Testis (tissue), 3 donors: Measurements from ENCODE around the gene SORD. TPM values are rescaled to one million over a fixed set of nuclear protein-coding genes. Genes with fewer than 3 reads are reported as not detected.

Experiments used
- DNase-seq: peaks from one replicate; pipeline ENCODE4 v3.0.0-alpha.2; 2019
- H3K27ac ChIP-seq, 2 donors: fragments of 200-600 bp; sonication (generic); one replicate each; pipeline ENCODE4 v1.5.1; 2019
- H3K27me3 ChIP-seq: fragments of 200-600 bp; sonication (generic); one replicate; pipeline ENCODE4 v1.5.1; 2019
- H3K36me3 ChIP-seq: fragments of 200-600 bp; sonication (generic); one replicate; pipeline ENCODE4 v1.5.1; 2017; ENCODE audit warnings: low read depth; ENCODE audit errors: missing control alignments
- H3K4me1 ChIP-seq: fragments of 200-600 bp; sonication (generic); one replicate; pipeline ENCODE4 v1.5.1; 2019
- H3K4me3 ChIP-seq, 2 donors: fragments of 200-600 bp; sonication (generic); one replicate each; pipeline ENCODE4 v1.5.1; 2017 to 2019
- H3K9me3 ChIP-seq: fragments of 200-600 bp; sonication (generic); one replicate; pipeline ENCODE4 v1.5.1; 2017
- POLR2A ChIP-seq: fragments of 450-650 bp; IDR thresholded peaks from one replicate; pipeline ENCODE4 v1.6.1; 2017; ENCODE audit warnings: antibody characterized with exemption, mild to moderate bottlenecking, moderate library complexity
- WGBS, 2 donors: methylation state at CpG; one replicate each; pipeline ENCODE4 v1.1.5; 2018; 5-methylcytosine and 5-hydroxymethylcytosine counted together
- intact Hi-C: fragments of 100-400 bp; cut with DNase I; formaldehyde crosslinking; loops from one replicate; pipeline ENCODE4 v1.15.1; 2023; ENCODE audit warnings: low total_unique reads
- polyA plus RNA-seq: library from polyadenylated mRNA; stranded (reverse); fragments of 350-450 nt; fragmentation: Illumina TruSeq; extraction: RNeasy Lipid Tissue Mini Kit (QIAGEN cat#74804); gene quantifications from one replicate; pipeline ENCODE4 v1.2.3, GENCODE V29; 2014; ENCODE audit warnings: low read depth, low replicate concordance; ENCODE audit not compliant: insufficient read depth
- total RNA-seq, 2 donors: library from RNA; depleted of rRNA; stranded (reverse); fragments of >200 nt; gene quantifications; one replicate each; pipeline ENCODE4 v1.2.3, GENCODE V29; 2016
- TF ChIP-seq, protein P1 (sequence below), 3 experiments: fragments of 450-650 bp in 2 of 3; fragments of 200-600 bp in 1 of 3; sonication (generic) in 1 of 3; IDR thresholded peaks; one replicate each; pipeline ENCODE4 v1.5.1; 2016 to 2019; ENCODE audit warnings: antibody characterized with exemption in 3 of 3, mild to moderate bottlenecking in 2 of 3, moderate library complexity in 1 of 3

The SORD gene
- total and polyA plus RNA-seq, 3 donors from 2014 or later: 21.4 to 34.1 (median 33.7) TPM

DNA sequence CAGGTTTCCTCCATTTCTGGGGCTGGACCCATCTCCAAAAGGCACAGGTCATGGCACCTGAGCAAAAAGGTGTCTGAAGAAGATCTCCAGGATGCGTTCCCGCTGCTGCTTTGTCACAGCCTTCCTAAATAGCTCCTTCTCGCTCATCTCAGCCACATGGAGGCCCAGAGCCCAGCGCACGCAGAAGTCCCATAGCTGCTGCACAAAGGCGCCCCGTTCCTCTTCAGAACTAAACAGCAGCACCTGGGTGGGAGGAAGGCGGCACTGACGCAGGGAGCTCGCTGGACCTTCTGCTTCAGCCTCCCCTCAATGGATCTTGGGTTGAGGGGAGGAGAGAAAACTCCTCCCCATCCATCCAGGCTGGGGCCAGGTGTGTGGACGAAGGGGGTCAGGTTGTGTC, 82.6 kb downstream of the SORD start:
- TF ChIP-seq, protein P1, sequence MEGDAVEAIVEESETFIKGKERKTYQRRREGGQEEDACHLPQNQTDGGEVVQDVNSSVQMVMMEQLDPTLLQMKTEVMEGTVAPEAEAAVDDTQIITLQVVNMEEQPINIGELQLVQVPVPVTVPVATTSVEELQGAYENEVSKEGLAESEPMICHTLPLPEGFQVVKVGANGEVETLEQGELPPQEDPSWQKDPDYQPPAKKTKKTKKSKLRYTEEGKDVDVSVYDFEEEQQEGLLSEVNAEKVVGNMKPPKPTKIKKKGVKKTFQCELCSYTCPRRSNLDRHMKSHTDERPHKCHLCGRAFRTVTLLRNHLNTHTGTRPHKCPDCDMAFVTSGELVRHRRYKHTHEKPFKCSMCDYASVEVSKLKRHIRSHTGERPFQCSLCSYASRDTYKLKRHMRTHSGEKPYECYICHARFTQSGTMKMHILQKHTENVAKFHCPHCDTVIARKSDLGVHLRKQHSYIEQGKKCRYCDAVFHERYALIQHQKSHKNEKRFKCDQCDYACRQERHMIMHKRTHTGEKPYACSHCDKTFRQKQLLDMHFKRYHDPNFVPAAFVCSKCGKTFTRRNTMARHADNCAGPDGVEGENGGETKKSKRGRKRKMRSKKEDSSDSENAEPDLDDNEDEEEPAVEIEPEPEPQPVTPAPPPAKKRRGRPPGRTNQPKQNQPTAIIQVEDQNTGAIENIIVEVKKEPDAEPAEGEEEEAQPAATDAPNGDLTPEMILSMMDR (IDR thresholded peaks at IDR 0.05): no peak
- TF ChIP-seq POLR2A: no peak
- no peak for DNase-seq
- no peaks in the 10 kb centered on the region for H3K4me1 ChIP-seq
- intact Hi-C loops: no loop called here
- H3K27ac ChIP-seq: no peak overlapping the region
- H3K36me3 ChIP-seq: no peaks in the 10 kb centered on the region
- no peaks in the 10 kb centered on the region for H3K9me3 ChIP-seq
- no peaks in the 10 kb centered on the region for H3K27me3 ChIP-seq
- no peak overlapping the region for H3K4me3 ChIP-seq
- 92 to 96% methylated on average over 4 to 11 of the region's 11 CpGs for WGBS, 2 donors

DNA sequence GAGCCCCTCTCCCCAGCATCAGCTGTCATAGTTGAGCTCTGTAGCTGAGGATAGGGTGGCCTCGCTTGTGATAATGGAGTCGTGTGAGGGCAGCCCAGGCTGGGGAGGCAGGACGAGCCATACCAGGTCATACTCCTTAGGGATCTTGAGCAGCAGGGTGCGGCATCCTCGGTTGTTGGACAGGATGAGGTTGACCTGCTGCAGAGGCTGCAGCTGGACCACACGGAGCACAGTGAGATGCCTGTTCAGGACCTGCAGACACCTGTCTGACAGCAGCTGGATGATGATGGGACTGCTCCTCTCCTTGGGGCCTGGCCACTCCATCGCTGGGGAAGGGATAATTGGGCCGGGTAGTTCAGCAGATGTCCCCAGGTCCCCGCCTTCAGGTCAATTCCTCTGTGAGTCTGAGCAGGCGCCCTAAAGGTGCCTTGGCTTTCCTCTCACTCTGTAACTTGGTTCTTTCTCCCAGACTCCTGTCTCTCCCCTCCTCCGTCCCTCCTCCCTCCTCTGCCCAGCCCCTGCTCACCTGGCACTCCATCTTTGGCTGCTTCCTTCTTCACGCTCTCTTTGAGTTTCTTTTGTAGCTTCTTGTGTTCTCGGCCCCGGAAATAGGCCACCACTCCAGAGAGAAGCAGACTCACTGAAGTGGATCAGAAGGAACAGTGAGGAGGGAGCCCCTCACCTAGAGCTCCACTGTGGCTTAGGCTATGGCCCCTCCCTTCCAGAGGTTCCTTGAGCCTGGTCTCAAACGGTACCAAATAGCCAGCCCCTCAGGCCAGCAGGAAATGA, 83.2 kb downstream of the SORD start:
- DNase-seq: no peak
- H3K4me1 ChIP-seq: no peaks in the 10 kb centered on the region
- no peaks in the 10 kb centered on the region for H3K27me3 ChIP-seq
- H3K9me3 ChIP-seq: no peaks in the 10 kb centered on the region
- intact Hi-C loops: no loop called here
- TF ChIP-seq POLR2A: no peak
- TF ChIP-seq, protein P1 (IDR thresholded peaks at IDR 0.05): no peak
- 79 to 86% methylated on average over 10 to 15 of the region's 15 CpGs for whole genome bisulfite sequencing, 2 donors
- H3K36me3 ChIP-seq: no peaks in the 10 kb centered on the region
- H3K27ac ChIP-seq: no peak overlapping the region
- no peak overlapping the region for H3K4me3 ChIP-seq

DNA sequence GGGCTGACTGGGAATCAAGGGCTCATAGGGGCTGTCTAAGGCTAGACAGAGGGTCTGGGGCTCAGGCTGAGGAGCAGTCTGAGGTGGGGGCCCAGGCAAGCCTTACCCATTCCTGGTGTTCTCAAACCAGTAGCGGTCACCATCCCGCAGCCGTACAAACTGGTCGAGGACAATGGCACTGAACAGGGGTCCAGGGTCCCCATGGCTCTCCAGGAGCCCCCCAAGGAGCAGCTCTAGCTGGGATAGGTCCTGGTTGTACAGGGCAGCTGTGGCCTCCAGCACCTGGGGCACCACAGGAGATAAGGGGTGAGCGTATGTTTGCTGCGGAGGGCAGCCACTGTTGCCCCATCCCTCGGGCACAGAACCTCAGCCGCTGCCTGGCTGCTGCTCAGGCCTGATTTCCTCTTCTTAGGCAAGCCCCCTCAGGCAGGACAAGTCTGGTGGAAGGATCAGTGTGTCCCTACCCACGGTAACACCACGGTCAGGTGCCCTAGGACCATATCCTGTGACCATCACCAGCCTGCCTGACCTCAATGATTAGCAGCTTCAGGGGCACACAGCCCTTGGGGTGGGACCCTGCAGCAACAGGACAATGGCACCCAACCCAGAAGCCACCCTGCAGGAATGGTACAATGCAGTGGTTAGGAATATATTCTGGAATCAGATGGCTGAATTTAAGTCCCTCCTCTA, 85.1 kb downstream of the SORD start:
- Histone ChIP-seq H3K36me3 (no peaks in the 10 kb centered on the region), H3K4me3 (no peak overlapping the region), H3K27ac (no peak overlapping the region), H3K4me1 (peaks cover 9% of the 10 kb centered on the region), H3K9me3 (no peaks in the 10 kb centered on the region), H3K27me3 (no peaks in the 10 kb centered on the region)
- DNase-seq: no peak
- 95 to 96% methylated on average over 4 to 10 of the region's 10 CpGs for WGBS, 2 donors
- intact Hi-C loops: no loop called here
- TF ChIP-seq, protein P1 (IDR thresholded peaks at IDR 0.05): no peak
- no peak for TF ChIP-seq POLR2A

DNA sequence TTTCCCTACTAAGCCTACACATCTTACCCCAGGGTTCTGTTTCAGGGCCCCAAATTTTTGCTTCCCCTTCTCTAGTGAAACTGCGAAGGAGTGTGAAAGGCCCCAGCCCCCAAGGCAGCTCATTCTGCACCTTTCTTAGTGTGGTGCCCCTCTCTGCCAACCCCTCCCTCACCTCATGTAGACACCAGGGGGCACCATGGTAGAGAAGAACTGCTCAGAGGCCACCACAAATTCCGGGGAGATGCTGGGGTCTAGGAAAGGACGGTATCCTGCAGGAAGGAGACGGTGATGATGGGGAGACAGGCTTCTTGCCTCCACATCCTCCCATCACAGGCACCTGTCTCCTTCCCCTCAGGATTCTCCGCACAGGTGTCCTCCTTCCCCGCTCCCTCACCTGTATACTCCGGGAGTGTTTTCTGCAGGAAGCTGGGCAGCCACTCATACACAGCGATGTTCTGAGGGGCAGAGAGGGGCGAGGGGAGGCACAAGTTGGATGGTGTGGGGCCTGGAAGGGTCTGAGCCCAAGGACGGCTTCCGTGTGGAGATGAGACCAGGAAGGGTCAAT, 87.3 kb downstream of the SORD start:
- intact Hi-C loops: no loop called here
- Histone ChIP-seq H3K27ac (no peak overlapping the region), H3K4me1 (peaks cover 13% of the 10 kb centered on the region), H3K9me3 (no peaks in the 10 kb centered on the region), H3K4me3 (no peak overlapping the region), H3K36me3 (no peaks in the 10 kb centered on the region), H3K27me3 (no peaks in the 10 kb centered on the region)
- TF ChIP-seq, protein P1 (IDR thresholded peaks at IDR 0.05): no peak
- no peak for TF ChIP-seq POLR2A
- 42 to 53% methylated on average over 10 to 11 of the region's 11 CpGs for WGBS, 2 donors
- DNase-seq: no peak
